HTR-8/SVneo (cell line): ENCODE results near the gene PDE3B.

Source experiments
- DNase-seq: peaks from one replicate; pipeline ENCODE4 v3.0.0; 2011; ENCODE audit warnings: low spot score, mixed read lengths; ENCODE audit not compliant: insufficient read length
- FAIRE-seq: peaks from 2 replicates; lab custom pipeline; 2011; peaks lifted over from hg19 to GRCh38; lab: Jason Lieb, UNC

PDE3B gene

GRCh38 chr11:14906578-14906977, 263.0 kb downstream of the PDE3B start:
- FAIRE-seq: no peak

GRCh38 chr11:14906993-14907392, 263.4 kb downstream of the PDE3B start:
- DNase-seq: no peak
- no peak for FAIRE-seq

More at GRCh38 chr11:14906578-14906977, 263.0 kb downstream of the PDE3B start:
- DNase-seq: no peak

GRCh38 chr11:14907411-14908213, 264.0 kb downstream of the PDE3B start:
- FAIRE-seq: no peak

DNA sequence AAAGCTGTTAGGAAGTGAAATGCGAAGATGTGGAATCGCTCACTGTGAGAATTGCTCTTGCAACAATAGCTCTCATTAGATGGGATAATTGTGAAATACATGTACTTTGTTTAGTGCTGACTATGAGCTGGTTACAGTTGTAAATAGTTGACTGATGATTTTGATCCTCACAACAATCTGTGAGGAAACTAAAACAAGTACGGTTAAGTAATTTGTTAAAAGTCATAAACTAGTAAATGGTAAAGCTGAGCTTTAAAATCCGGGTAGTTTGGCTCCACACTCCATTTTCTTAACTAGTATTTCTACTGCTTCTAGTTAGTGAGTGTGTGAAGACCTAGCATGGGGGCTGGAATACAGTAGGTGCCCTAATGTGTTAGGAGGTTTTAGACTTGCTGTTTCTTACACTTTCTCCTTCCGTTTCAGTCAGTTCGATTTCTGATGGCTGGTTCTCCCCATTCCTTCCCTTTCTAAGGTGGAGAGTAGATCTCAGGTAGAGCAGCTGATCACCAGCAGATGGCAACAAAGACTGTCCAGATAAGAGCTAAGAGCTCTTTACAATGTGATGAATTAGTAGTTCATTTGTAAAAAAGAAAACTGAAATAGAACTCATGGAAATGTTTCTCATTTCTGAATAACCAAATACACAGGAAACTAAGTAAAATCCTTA, 264.7 kb downstream of the PDE3B start:
- DNase-seq (no peak), FAIRE-seq (no peak)

More at GRCh38 chr11:14907411-14908213, 264.0 kb downstream of the PDE3B start:
- no peak for DNase-seq

DNA sequence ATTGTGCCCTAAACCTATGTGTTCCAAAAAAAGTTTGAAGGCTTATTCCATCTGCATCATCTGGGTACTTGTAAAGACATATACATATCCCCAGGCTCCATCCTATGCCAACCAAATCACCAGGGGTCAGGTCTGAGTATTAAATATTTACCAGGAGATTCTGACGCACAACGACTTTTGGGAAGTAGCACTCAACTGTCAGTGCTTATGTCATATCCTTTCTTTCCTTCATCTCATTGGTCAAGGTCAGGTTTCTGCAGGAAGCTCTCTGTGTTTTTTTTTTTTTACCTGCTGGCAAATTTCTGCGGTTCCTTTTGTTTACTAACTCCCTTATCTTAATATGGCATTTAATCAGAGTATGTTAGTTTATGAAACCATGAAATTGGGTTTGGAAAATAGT, 270.9 kb downstream of the PDE3B start:
- no peak for FAIRE-seq

DNA sequence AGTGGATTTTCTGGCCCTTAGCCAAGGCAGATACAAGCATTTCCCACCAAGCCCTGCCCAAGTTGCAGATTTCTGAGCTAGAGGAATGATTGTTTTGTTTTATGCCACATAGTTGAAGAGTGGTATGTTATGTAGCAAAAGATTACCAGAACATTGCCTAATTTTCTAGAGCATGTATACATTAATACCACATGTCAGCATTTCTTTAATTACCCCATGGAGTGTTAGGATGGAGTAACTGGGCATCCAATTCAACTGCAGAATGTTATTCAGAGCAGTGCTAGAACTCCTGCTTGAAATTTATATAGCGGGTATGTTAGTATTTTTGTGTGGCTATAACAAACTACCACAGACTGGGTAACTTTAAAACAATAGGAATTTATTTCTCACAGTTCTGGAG, 272.8 kb downstream of the PDE3B start:
- FAIRE-seq: no peak
- no peak for DNase-seq

More for the DNA sequence above, 270.9 kb downstream of the PDE3B start:
- no peak for DNase-seq
